Measurements from ENCODE around the gene PRKD1.

PRKD1 gene

GRCh38 chr14:29838752-29839151, 88.9 kb downstream of the PRKD1 start:
- Histone ChIP-seq H3K36me3 (ENCODE audit: insufficient read depth, low read length) (no peaks in the 10 kb centered on the region), H2AFZ (ENCODE audit: low read length) (no peak overlapping the region), H3K9me3 (ENCODE audit: insufficient read depth, low read depth, low read length) (peaks cover 7% of the 10 kb centered on the region; the same call in 1 of the 2 replicates), H3K4me2 (ENCODE audit: low read depth, low read length, poor library complexity, severe bottlenecking) (no peak overlapping the region), H3K9ac (ENCODE audit: low read depth, low read length, poor library complexity, severe bottlenecking) (no peak overlapping the region), H3K79me2 (ENCODE audit: insufficient read depth, low read length) (no peaks in the 10 kb centered on the region), H3K4me1 (ENCODE audit: insufficient read depth, low read length, poor library complexity, severe bottlenecking) (no peaks in the 10 kb centered on the region), H3F3A (ENCODE audit: low read depth) (no peaks in the 10 kb centered on the region), H3K27me3 (ENCODE audit: insufficient read depth, low read length, poor library complexity, severe bottlenecking) (no peaks in the 10 kb centered on the region), H3K4me3 (ENCODE audit: low read length, poor library complexity, severe bottlenecking) (no peak overlapping the region), H3K9me2 (replicated peaks; ENCODE audit: low read depth, low read length) (no peaks in the 10 kb centered on the region), H4K20me1 (ENCODE audit: insufficient read depth, low read length, poor library complexity, severe bottlenecking) (no peaks in the 10 kb centered on the region)
- TF ChIP-seq CTCF (conservative IDR thresholded peaks at IDR 0.05; ENCODE audit: low read length) = no peak
- no peak for TF ChIP-seq EZH2phosphoT487 (IDR thresholded peaks at IDR 0.05; ENCODE audit: borderline replicate concordance)

GRCh38 chr14:29836395-29836794, 91.3 kb downstream of the PRKD1 start:
- no peak overlapping the region for H3K9ac ChIP-seq (ENCODE audit: low read depth, low read length, poor library complexity, severe bottlenecking)
- H3K36me3 ChIP-seq (ENCODE audit: insufficient read depth, low read length) = no peaks in the 10 kb centered on the region
- H3K27me3 ChIP-seq (ENCODE audit: insufficient read depth, low read length, poor library complexity, severe bottlenecking) = no peaks in the 10 kb centered on the region
- no peak overlapping the region for H3K4me2 ChIP-seq (ENCODE audit: low read depth, low read length, poor library complexity, severe bottlenecking)
- H2AFZ ChIP-seq (ENCODE audit: low read length) = no peak overlapping the region
- no peaks in the 10 kb centered on the region for H4K20me1 ChIP-seq (ENCODE audit: insufficient read depth, low read length, poor library complexity, severe bottlenecking)
- TF ChIP-seq EZH2phosphoT487 (IDR thresholded peaks at IDR 0.05; ENCODE audit: borderline replicate concordance) (no peak), CTCF (conservative IDR thresholded peaks at IDR 0.05; ENCODE audit: low read length) (no peak)
- no peaks in the 10 kb centered on the region for H3K79me2 ChIP-seq (ENCODE audit: insufficient read depth, low read length)
- H3K9me3 ChIP-seq (ENCODE audit: insufficient read depth, low read depth, low read length) = peaks cover 7% of the 10 kb centered on the region; the same call in 1 of the 2 replicates
- no peaks in the 10 kb centered on the region for H3K4me1 ChIP-seq (ENCODE audit: insufficient read depth, low read length, poor library complexity, severe bottlenecking)
- H3K4me3 ChIP-seq (ENCODE audit: low read length, poor library complexity, severe bottlenecking) = no peak overlapping the region
- H3F3A ChIP-seq (ENCODE audit: low read depth) = no peaks in the 10 kb centered on the region
- no peaks in the 10 kb centered on the region for H3K9me2 ChIP-seq (replicated peaks; ENCODE audit: low read depth, low read length)

- Histone ChIP-seq H4K20me1 (ENCODE audit: insufficient read depth, low read length, poor library complexity, severe bottlenecking) (no peaks in the 10 kb centered on the region), H3K4me3 (ENCODE audit: low read length, poor library complexity, severe bottlenecking) (no peak overlapping the region), H3K4me2 (ENCODE audit: low read depth, low read length, poor library complexity, severe bottlenecking) (no peak overlapping the region), H3K79me2 (ENCODE audit: insufficient read depth, low read length) (no peaks in the 10 kb centered on the region), H2AFZ (ENCODE audit: low read length) (no peak overlapping the region), H3F3A (ENCODE audit: low read depth) (no peaks in the 10 kb centered on the region), H3K36me3 (ENCODE audit: insufficient read depth, low read length) (no peaks in the 10 kb centered on the region), H3K9me3 (ENCODE audit: insufficient read depth, low read depth, low read length) (no peaks in the 10 kb centered on the region), H3K9me2 (replicated peaks; ENCODE audit: low read depth, low read length) (no peaks in the 10 kb centered on the region), H3K9ac (ENCODE audit: low read depth, low read length, poor library complexity, severe bottlenecking) (no peak overlapping the region), H3K4me1 (ENCODE audit: insufficient read depth, low read length, poor library complexity, severe bottlenecking) (no peaks in the 10 kb centered on the region), H3K27me3 (ENCODE audit: insufficient read depth, low read length, poor library complexity, severe bottlenecking) (no peaks in the 10 kb centered on the region)
- TF ChIP-seq EZH2phosphoT487 (IDR thresholded peaks at IDR 0.05; ENCODE audit: borderline replicate concordance) (no peak), CTCF (conservative IDR thresholded peaks at IDR 0.05; ENCODE audit: low read length) (no peak)
Observed at GRCh38 chr14:29832042-29832441, 95.6 kb downstream of the PRKD1 start.
